Fibroblast of pulmonary artery (primary cell): ENCODE measurements around the gene TNS3.
A peak's percentile ranks its signal among the peaks of the same experiment; 100 is the strongest.

ENCODE experiments used
- DNase-seq: peaks from one replicate; pipeline ENCODE4 v3.0.0-alpha.2; 2010; ENCODE audit warnings: low read depth
- H3K4me3 ChIP-seq: replicated peaks from 2 replicates; pipeline ENCODE4 v1.5.1; 2011; ENCODE audit warnings: low read depth, mild to moderate bottlenecking, control low read depth, low read length, moderate library complexity
- CTCF ChIP-seq: IDR thresholded peaks from 2 replicates; pipeline ENCODE4 v1.5.1; 2011; ENCODE audit warnings: mild to moderate bottlenecking, control low read depth, low read length, inconsistent platforms; ENCODE audit errors: missing control alignments

Gene TNS3

GRCh38 chr7:47557317-47557693 lies 24.6 kb downstream of the TNS3 start:
- H3K4me3 ChIP-seq: no peak overlapping the region
- no peak for TF ChIP-seq CTCF
- DNase-seq: no peak

- no peak for DNase-seq
- TF ChIP-seq CTCF: no peak
- H3K4me3 ChIP-seq: no peak overlapping the region
Observed at GRCh38 chr7:47556511-47557180, 25.3 kb downstream of the TNS3 start.

DNA sequence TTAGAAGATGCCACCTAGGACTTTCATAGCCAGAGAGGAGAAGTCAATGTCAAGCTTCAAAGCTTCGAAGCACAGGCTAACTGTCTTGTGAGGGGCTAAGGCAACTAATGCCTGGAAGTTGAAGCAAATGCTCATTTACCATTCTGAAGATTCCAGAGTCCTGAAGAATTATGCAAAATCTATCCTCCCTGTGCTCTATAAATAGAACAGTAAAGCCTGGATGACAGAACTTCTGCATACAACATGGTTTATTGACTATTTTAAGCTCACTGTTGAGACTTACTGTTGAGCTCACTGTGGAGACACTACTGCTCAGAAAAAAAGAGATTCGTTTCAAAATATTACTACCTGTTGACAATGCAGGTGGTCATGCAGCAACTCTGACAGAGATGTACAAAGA lies 28.6 kb downstream of the TNS3 start:
- no peak for TF ChIP-seq CTCF
- DNase-seq: no peak
- H3K4me3 ChIP-seq: no peak overlapping the region

- no peak overlapping the region for H3K4me3 ChIP-seq
- TF ChIP-seq CTCF: no peak
- DNase-seq: peak; percentile 64
Observed at GRCh38 chr7:47552621-47553020, 29.3 kb downstream of the TNS3 start.

DNA sequence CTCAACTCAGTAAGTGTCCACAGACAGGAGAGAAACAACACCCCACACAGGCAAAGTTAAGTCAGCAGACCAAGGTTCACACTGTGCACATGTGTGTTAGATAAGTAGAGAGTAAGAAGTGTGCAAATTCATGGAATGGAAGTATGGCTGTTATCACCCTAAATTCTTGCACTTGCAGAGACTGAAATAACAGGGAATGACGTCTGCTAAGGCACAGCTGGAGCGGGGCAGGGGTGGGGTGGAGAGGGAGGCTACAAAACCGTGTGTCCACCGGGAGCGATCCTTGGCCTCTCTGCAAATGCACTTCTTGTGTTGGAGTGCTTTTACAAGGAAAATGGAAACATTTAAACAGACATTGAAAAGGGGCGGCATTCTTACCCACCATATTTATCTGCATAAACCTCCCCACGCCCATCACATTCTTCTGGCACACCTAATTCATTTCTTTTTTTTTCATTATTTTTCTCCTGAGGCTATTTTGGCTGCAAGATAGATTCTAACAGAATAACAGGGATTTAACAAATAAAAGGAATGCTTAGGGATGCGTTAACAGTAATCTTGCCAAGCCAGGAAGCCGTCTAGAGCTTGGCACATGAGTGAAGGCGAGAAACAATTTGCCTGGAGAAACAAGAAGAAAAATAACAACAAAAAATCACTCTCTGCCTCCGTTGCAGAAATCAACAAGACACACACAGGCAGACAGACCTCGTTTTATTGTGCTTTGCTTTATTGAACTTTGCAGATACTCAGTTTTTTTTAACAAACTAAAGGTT lies 30.1 kb downstream of the TNS3 start:
- H3K4me3 ChIP-seq: no peak overlapping the region
- TF ChIP-seq CTCF: no peak
- DNase-seq: no peak

- no peak overlapping the region for H3K4me3 ChIP-seq
- no peak for DNase-seq
- TF ChIP-seq CTCF: no peak
Observed at GRCh38 chr7:47550788-47551470, 31.0 kb downstream of the TNS3 start.
